Measurements from ENCODE around the gene DNAAF8.

- TF ChIP-seq POLR2A (IDR thresholded peaks at IDR 0.05; ENCODE audit: low read depth, low read length) (no peak), POLR2AphosphoS5 (IDR thresholded peaks at IDR 0.05; ENCODE audit: low read depth, low read length) (no peak)
Measured at GRCh38 chr16:4783951-4784336, 49.6 kb downstream of the DNAAF8 start.
